ENCODE measurements around the gene MPRIP. TPM values are rescaled to one million over a fixed set of nuclear protein-coding genes. Genes with fewer than 3 reads are reported as not detected.

MPRIP gene
- total RNA-seq, 1 experiment from 2014 or later, result 338 TPM

DNA sequence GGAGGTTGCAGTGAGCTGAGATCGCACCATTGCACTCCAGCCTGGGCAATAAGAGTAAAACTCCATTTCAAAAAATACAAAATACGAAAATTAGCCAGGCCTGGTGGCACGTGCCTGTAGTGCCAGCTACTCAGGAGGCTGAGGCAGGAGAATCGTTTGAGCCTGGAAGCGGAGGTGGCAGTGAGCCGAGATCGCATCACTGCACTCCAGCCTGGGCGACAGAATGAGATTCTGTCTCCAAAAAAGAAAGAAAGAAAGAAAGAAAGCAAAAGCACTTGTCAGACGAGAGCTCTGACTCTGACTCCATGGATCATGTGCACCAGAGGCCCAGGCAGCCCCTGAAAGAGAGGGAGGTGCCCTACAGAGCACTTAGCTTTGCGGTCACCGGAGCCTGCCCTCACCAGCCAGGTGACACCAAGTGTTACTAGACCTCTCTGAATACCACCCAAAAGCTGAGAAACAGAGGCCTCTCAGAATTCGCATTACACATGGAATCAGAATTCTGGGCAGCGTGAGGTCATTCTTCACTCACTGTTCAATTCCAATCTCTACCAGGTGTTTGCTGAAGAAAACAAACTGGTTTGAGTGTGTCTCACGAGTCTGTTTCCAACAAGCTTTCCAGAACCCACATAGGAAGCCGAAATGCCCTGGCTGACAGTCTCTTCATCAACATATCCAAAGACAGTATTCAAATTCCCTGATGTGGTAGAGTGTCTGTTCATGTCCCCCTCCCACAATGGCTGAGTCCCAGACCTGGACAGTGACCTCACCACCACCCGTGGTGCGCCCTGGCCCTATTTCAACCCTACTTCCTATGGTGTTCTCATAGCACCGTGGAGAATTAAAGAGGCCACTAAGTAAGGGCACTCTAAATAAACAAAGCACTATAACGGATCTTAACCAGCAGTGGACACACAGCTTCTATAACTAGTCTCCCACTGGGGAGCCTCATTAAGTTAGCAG is 193.2 kb downstream of the MPRIP start:
- H3K27ac Mint-ChIP-seq (ENCODE audit: unreplicated experiment), result peak overlapping the region; percentile 100
- H3K4me1 Mint-ChIP-seq (ENCODE audit: low read depth, unreplicated experiment), result peaks cover 14% of the 10 kb centered on the region
- no peak for DNase-seq
- peaks cover 31% of the 10 kb centered on the region for H3K36me3 Mint-ChIP-seq (ENCODE audit: insufficient read depth, unreplicated experiment)
- TF ChIP-seq, protein P1, sequence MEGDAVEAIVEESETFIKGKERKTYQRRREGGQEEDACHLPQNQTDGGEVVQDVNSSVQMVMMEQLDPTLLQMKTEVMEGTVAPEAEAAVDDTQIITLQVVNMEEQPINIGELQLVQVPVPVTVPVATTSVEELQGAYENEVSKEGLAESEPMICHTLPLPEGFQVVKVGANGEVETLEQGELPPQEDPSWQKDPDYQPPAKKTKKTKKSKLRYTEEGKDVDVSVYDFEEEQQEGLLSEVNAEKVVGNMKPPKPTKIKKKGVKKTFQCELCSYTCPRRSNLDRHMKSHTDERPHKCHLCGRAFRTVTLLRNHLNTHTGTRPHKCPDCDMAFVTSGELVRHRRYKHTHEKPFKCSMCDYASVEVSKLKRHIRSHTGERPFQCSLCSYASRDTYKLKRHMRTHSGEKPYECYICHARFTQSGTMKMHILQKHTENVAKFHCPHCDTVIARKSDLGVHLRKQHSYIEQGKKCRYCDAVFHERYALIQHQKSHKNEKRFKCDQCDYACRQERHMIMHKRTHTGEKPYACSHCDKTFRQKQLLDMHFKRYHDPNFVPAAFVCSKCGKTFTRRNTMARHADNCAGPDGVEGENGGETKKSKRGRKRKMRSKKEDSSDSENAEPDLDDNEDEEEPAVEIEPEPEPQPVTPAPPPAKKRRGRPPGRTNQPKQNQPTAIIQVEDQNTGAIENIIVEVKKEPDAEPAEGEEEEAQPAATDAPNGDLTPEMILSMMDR (IDR thresholded peaks at IDR 0.05; ENCODE audit: unreplicated experiment), result no peak
- H3K9me3 Mint-ChIP-seq (ENCODE audit: low read depth, unreplicated experiment), result no peaks in the 10 kb centered on the region
- H3K27me3 Mint-ChIP-seq (ENCODE audit: unreplicated experiment), result no peaks in the 10 kb centered on the region
- intact Hi-C loops (cut with micrococcal nuclease; ENCODE audit: unreplicated experiment), result no loop called here
- CTCF ChIA-PET, result no interaction called here
- no TSS peak for BruUV-seq (replicated peaks)
- H3K4me3 Mint-ChIP-seq (ENCODE audit: low read depth, unreplicated experiment), result peak overlapping the region; percentile 86

DNA sequence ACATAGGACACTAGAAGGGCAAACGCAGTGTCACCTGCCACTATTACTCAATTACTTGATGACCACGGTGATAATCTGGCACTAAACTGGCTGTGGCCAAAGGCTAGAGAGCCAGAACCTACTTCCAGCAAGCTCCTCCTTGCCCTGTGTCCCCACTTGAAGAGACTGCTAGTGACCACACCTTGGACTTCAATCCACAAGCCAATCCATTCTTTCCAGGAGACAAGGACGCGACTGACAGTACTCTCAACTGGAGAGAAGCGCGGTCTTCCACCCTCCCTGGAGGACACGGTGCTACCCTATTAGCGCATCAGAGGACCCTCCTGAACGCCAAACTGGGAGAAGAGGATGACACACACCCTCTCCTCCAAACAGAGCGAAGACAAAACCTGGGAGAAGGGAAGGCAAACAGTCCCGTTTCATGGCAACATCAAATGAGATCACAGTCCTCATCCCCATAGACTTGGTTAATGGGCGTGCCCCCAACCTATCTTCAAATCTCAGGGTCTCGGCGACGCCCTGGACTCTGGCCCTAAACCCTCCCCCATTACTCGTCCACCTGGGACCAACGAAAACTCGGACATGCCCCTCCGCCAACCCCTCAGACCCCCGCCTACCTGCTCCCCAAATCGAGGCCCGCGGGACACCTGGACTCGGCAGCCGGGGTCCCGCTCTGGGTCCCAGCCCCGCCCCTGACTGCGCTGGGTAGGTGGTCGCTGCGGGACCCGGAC is 194.2 kb downstream of the MPRIP start:
- Mint-ChIP-seq H3K27me3 (ENCODE audit: unreplicated experiment) (no peaks in the 10 kb centered on the region), H3K9me3 (ENCODE audit: low read depth, unreplicated experiment) (no peaks in the 10 kb centered on the region), H3K4me1 (ENCODE audit: low read depth, unreplicated experiment) (peaks cover 14% of the 10 kb centered on the region), H3K27ac (ENCODE audit: unreplicated experiment) (peak overlapping the region; percentile 100), H3K4me3 (ENCODE audit: low read depth, unreplicated experiment) (peak overlapping the region; percentile 86), H3K36me3 (ENCODE audit: insufficient read depth, unreplicated experiment) (peaks cover 28% of the 10 kb centered on the region)
- TF ChIP-seq, protein P1 (IDR thresholded peaks at IDR 0.05; ENCODE audit: unreplicated experiment), result no peak
- CTCF ChIA-PET, result no interaction called here
- BruUV-seq (replicated peaks), result TSS peak; percentile 76
- intact Hi-C loops (cut with micrococcal nuclease; ENCODE audit: unreplicated experiment), result no loop called here
- no peak for DNase-seq

DNA sequence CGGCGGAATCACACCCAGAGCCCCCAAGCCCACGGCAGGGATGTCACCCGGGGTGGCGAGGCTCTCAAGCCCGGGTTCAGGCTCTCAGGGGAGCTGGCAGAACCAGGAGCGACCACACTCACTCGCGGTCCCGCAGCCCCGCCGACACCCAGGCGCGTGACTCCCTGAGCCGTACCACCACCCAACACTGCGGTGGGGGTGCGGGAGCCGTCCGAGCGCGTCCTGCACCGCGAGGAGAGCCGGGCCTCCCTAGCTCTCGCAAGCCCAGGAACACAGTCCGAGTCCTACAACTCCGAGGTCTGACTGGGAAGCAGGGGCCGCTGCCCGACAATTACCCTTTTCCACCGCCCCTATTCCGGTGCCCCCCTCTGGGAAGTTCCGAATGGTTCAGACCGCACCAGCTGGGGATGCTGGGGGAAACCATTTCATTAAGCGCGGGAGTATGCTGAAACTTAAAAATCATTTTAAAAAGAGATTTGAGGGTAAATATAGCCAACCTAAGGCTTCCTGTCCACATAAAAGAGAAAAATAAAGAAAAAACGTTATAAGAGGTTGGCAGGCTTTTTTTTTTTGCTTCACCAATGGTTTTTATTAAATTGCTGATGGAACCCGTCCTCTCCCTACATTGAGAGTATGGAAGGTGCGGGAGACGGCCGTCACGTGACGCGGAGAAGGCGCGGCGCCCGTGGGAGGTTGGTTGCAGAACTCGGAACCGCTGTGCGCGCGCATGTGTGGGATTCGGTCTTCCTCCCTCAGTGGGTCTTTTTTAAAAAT is 195.0 kb downstream of the MPRIP start, which contains the start of gene FLCN:
Gene FLCN (minus strand): TSS at position 143 of the 774 bp plus-strand sequence. CDS start 9,031 bp downstream, outside the sequence.
- peak; percentile 69 for DNase-seq

More for the DNA sequence above, 195.0 kb downstream of the MPRIP start, which contains the start of gene FLCN:
- TF ChIP-seq, protein P1 (IDR thresholded peaks at IDR 0.05; ENCODE audit: unreplicated experiment), result no peak
- CTCF ChIA-PET, result no interaction called here
- peak within 1 kb of the TSS; percentile 100 for H3K27ac Mint-ChIP-seq (ENCODE audit: unreplicated experiment)
- intact Hi-C loops (cut with micrococcal nuclease; ENCODE audit: unreplicated experiment), result no loop called here
- H3K4me1 Mint-ChIP-seq (ENCODE audit: low read depth, unreplicated experiment), result peaks cover 14% of the 10 kb centered on the region
- H3K27me3 Mint-ChIP-seq (ENCODE audit: unreplicated experiment), result no peaks in the 10 kb centered on the region
- H3K4me3 Mint-ChIP-seq (ENCODE audit: low read depth, unreplicated experiment), result peak within 1 kb of the TSS; percentile 86
- H3K9me3 Mint-ChIP-seq (ENCODE audit: low read depth, unreplicated experiment), result no peaks in the 10 kb centered on the region
- peaks cover 28% of the 10 kb centered on the region for H3K36me3 Mint-ChIP-seq (ENCODE audit: insufficient read depth, unreplicated experiment)
- BruUV-seq (replicated peaks), result no TSS peak

Data from Calu3 (cell line).